Activated CD8-positive, alpha-beta memory T cell treated with anti-CD3 and anti-CD28 coated beads for 4 hours (primary cell): ENCODE results near the gene PRSS56.

Source experiments
- DNase-seq, 2 donors: peaks; one replicate each; pipeline ENCODE4 v3.0.0-alpha.2; 2020; ENCODE audit warnings: low read depth in 2 of 2

The PRSS56 gene

DNA sequence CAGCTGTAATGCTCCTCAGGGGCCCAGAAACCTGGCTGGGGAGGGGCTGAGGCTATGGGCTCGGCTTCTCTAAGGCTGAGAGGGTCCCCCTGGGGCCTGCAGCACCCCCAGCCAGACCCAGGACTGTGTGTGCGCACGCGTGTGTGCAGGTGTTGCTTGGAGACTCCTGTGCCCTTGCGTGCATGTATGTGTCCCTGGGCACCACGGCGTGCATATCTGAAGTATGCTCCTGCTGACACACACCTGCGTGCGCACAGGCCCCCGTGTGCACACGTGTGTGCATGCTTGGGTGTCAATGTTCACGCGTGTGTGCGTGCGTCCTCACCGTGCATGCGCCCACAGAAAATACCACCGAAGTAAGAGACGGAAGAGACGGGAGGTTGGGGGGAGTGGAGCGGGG, 17.7 kb upstream of the PRSS56 start:
- no peak for DNase-seq

DNA sequence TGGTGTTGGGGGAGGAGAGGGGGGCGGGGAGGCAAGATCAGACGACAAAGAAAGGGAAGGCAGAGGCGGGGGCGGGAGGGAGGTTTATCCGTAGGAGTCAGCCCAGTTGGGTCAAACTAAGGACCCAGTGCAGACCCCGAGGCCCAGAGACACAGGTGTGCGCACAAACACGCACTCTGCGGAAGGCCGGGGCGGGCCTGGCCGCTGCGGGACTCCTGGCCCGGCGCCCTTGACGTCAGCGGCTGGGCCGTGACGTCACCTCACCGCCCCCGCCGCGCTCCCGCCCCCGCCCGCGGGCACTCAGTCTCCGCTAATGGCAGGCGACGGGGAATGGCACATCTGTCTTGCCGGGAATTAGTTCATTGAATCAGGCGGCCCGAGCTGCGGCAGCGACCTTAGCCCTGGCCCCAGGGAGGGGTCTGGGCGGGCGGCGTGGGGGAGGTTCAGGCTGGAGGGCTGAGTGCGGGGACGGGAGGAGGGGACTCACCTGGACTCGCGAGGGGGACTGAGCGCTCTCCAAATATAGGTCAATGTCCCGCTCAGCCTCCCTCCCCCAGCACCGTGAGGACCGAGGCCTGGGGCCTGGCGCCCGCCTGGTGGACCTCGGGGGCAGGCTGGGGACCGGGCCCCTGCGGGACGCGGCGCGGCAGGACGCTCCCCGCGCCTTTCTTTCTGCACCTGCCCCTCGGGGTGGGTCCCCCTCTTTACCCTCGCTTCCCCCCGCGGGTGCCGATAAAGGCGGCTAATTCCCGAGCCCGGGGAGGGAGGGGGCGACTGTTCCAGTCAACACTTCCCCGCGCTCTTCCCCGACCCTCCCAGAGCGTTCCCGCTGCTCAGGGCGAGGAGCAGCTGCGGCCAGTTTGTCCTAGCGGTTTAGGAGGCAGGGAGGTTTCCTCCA, 17.0 kb upstream of the PRSS56 start:
- DNase-seq = peak in 1 of 2 donors; percentile 15

GRCh38 chr2:232503809-232504323, 16.3 kb upstream of the PRSS56 start:
- DNase-seq = no peak

DNA sequence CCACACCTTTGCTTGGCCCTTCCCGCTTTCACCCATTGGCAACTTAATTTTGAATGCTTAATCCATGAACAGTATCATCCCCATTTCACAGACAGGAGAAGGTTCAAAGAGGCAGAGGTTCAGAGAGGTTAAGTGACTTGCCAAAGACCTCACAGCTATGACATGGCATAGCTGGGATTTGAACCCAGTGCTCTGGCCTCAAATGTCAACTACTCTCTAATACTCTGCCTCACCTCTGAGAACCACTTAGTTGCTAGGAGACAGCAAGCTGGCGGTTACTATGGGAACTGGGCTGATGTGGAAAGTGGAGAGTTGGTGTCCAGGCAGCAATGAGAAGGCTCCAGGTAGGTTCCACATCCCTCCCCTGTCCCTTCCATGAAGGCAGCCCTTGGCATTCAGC, 15.8 kb upstream of the PRSS56 start:
- DNase-seq = no peak

- DNase-seq = no peak
Observed at GRCh38 chr2:232505856-232506255, 14.3 kb upstream of the PRSS56 start.

- DNase-seq = no peak
Observed at GRCh38 chr2:232506709-232507108, 13.5 kb upstream of the PRSS56 start.

GRCh38 chr2:232508251-232508650, 11.9 kb upstream of the PRSS56 start:
- no peak for DNase-seq

DNA sequence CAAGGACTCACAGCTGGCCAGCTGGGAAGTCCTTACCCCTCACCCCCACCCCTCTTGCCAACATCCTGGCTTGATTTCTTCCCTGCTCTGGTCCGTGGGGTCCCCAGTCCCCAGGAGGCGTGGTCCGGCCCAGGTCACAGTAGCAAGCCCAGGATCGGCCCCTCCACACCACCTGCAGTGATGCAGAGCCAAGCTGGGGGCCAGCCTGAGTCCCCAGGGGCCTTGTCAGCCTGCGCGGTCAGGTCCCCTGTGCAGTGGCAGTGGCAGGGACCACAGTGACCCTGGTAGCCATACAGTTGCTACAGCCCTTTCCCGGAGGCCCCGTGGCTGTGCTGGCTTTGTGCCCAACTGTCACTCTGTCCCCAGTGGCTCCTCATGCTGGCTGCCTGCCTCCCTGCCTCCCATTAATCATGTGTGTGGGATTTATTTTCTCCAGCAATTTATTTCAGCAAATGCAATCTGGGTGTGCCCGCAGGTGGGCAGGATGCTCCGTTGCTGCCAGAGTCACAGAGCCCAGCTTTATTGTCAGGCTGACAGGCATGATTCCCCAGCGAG, 8.8 kb upstream of the PRSS56 start:
- DNase-seq = no peak

DNA sequence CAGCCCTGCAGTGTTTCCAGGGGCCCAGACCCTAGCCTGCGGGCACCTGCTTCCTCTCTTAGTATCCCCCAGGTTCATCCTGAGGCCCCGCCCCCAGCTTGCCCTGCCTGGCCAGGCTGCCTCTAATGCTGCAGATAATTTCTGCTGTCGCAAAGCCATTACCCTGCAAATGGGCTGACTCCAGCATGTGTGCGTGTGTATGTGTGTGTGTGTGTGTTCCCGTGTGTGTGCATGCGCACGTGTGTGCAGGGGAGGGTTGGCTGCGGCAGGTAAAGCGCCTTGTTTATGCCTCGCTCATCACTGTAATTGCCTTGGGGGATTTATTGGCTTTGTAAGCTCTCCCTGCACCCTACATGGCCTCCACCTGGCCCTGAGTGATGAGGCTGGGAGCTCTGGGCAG, 7.6 kb upstream of the PRSS56 start:
- no peak for DNase-seq

DNA sequence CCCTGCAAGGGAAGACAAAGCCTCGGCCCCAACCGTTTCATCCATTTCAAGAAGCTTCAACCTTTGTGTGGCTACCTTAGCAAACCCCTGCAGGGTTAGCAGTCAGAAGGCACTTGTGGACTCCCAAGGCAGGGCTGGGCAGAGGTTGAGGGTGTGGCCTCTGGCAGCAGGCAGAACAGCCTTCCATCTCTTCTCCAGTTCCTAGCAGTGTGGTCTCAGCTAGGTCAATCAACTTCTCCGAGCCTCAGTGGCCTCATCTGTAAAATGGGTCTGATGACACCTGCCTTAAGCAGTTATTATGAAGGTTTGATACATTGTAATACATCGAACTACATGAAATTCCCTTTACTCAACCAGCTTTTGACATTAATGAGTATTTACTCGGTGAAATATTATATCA, 6.8 kb upstream of the PRSS56 start:
- DNase-seq = no peak

GRCh38 chr2:232515639-232516038, 4.5 kb upstream of the PRSS56 start:
- DNase-seq = no peak

DNA sequence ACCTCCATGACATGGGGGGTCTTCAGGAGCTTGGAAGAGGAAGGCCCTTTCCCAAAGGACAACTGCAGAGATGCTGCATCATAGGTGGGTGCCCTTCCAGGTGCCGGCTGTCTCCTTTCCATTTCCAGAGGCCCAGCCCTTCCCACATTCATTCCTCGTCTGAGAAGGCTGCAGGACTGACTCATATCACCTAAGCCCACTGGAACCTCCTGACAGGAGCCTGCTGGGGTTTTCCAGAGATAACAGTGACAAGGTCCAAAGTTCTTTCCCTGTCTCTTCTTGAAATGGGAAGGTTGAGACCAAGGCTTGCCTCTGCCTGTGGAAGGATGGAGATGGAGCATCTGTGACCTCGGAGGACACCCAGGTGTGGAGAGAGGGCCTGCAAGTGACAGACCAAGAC, 3.6 kb upstream of the PRSS56 start:
- DNase-seq = no peak

DNA sequence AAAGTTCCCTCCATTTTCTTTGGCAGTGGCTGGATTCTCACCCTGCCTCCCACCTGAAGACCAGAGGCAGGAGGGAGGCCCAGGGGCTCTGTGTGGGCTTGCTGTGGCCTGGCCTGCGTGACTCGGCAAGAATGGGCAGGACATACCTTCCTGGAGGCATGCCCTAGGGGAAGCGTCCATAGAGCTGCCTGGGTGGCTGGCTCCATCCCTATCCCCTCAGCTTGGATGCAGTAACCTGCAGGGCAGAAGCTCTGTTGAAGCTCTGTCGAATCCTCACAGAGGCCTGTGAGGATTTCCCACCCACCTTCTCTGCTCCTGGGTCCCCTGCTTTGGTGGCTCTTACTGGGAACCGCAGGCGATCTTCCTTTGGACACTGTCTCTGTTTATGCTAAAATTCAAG, 1.3 kb upstream of the PRSS56 start:
- no peak for DNase-seq

GRCh38 chr2:232520489-232520888, 301 bp downstream of the PRSS56 start:
- no peak for DNase-seq

- DNase-seq = no peak
Observed at GRCh38 chr2:232521098-232521497, 910 bp downstream of the PRSS56 start.

GRCh38 chr2:232521959-232522622, 1.9 kb downstream of the PRSS56 start:
- peak; percentile 15 to 42 for DNase-seq

GRCh38 chr2:232522623-232523401, 2.6 kb downstream of the PRSS56 start:
- no peak for DNase-seq

DNA sequence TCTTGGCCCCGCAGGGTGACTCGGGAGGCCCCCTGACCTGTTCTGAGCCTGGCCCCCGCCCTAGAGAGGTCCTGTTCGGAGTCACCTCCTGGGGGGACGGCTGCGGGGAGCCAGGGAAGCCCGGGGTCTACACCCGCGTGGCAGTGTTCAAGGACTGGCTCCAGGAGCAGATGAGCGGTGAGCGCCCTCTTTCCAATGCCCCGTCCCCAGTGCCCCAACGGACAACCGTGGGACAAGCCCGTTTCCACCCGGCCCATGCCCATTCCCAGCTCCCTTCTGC, 3.2 kb downstream of the PRSS56 start:
- DNase-seq = no peak

DNA sequence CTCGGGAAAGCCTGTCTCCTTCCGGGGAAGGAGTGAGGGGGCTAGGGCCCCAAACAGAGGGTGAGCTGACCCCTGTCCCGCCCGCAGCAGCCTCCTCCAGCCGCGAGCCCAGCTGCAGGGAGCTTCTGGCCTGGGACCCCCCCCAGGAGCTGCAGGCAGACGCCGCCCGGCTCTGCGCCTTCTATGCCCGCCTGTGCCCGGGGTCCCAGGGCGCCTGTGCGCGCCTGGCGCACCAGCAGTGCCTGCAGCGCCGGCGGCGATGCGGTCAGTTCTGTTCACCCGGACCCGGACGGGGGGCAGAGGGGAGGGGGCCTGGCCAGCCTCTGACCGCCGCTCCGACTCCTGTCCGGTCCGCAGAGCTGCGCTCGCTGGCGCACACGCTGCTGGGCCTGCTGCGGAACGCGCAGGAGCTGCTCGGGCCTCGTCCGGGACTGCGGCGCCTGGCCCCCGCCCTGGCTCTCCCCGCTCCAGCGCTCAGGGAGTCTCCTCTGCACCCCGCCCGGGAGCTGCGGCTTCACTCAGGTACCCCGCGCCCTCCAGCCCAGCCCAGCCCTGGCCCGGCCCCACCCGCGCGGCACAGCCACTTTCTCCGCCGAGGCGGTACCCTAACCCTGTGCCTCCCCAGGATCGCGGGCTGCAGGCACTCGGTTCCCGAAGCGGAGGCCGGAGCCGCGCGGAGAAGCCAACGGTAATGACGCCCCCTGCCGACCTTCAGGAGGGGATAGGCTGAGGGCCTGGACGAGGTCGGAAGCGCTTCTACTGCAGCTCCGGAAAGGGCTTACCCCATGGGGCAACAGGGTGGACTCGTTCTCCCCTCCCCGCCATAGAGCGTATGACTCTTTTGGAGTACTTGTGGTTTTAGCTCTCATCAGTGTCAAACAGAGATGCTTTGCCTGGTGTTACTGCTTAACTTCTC, 3.8 kb downstream of the PRSS56 start:
- no peak for DNase-seq

DNA sequence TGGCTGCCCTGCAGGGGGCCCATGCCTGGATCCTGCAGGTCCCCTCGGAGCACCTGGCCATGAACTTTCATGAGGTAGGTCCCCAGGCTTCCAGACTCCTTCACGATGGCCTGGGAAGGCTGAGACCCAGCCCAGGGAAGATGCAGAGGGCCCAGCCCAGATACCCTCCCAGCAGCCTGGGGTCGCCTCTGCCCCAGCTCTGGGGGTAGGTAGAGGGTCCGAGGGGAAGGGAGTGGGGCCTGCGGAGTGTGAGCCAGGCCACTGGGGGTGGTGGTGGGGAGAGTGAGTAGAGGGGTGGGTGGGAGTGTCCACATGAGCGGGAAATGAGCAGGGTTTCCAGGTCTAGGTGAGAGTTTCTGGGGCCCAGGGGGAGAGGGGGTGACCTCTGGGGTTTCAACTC, 4.6 kb downstream of the PRSS56 start:
- DNase-seq = no peak

- no peak for DNase-seq
Observed at GRCh38 chr2:232525199-232525598, 5.0 kb downstream of the PRSS56 start.
